Measurements from ENCODE around the gene BCKDHB.

DNA sequence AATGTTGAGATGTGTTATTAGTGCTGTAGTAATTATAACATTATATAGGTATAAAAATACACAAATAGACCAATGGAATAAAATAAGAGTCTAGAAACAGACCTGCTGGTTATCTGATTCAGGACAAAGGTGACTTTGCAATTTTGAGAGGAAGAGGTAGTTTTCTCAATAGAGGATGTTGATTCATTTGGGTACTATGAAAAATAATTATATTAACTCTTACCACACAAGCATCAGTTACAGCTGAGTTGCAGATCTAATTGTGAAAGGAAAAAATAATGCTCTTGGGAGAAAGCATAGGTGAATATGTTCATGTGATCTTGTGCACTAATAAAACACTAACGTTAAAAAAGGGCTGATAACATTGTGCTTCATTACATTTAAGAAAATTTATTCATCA lies 103.0 kb downstream of the BCKDHB start:
- TF ChIP-seq, protein P1, sequence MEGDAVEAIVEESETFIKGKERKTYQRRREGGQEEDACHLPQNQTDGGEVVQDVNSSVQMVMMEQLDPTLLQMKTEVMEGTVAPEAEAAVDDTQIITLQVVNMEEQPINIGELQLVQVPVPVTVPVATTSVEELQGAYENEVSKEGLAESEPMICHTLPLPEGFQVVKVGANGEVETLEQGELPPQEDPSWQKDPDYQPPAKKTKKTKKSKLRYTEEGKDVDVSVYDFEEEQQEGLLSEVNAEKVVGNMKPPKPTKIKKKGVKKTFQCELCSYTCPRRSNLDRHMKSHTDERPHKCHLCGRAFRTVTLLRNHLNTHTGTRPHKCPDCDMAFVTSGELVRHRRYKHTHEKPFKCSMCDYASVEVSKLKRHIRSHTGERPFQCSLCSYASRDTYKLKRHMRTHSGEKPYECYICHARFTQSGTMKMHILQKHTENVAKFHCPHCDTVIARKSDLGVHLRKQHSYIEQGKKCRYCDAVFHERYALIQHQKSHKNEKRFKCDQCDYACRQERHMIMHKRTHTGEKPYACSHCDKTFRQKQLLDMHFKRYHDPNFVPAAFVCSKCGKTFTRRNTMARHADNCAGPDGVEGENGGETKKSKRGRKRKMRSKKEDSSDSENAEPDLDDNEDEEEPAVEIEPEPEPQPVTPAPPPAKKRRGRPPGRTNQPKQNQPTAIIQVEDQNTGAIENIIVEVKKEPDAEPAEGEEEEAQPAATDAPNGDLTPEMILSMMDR (IDR thresholded peaks at IDR 0.05) = no peak
- TF ChIP-seq POLR2A (IDR thresholded peaks at IDR 0.05) (no peak), POLR2AphosphoS5 (IDR thresholded peaks at IDR 0.05) (no peak), EP300 (IDR thresholded peaks at IDR 0.05) (no peak)
